HG02610 (cell line): ENCODE data around the gene PLA2G4E.

Experiments used
- ATAC-seq: cut with Tn5 transposase; IDR thresholded peaks from one replicate; pipeline ENCODE4 v1.9.1; 2021; ENCODE audit warnings: mild to moderate bottlenecking, moderate library complexity; ENCODE audit not compliant: unreplicated experiment

The PLA2G4E gene

GRCh38 chr15:41981371-41982132, 39.3 kb downstream of the PLA2G4E start:
- no peak for ATAC-seq

DNA sequence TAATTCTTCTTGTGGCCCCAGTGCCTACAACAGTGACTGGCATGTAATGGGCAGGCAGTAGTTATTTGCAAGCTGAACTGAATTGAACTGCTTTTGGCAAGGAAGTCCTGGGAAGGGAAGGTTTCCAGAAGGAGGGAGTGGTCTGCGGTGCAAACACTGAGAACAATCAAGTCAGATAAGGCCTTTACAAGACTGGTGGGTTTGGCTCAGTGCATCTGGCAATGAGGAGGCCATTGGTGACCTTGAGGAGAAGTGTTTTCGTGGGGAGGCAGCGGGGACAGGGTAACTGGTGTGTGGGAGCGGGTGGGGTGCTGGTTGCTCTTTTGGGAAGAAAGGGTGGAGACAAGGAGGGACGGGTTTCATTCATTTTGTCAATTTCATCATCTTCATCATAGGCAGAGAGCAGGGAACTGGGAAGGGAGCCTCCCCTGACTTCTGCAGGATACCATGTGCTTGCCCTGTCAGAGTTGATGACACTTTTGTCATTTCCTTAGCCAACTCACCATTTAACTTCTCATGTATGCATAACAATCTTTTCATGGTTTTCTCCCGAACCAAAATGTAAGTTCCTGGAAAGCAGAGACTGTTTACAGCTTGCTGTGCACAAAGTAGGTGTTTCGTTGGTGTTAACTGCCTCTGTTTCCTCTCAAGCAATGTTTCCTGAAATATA, 40.1 kb downstream of the PLA2G4E start:
- no peak for ATAC-seq

GRCh38 chr15:41979493-41980266, 41.2 kb downstream of the PLA2G4E start:
- ATAC-seq, result no peak

DNA sequence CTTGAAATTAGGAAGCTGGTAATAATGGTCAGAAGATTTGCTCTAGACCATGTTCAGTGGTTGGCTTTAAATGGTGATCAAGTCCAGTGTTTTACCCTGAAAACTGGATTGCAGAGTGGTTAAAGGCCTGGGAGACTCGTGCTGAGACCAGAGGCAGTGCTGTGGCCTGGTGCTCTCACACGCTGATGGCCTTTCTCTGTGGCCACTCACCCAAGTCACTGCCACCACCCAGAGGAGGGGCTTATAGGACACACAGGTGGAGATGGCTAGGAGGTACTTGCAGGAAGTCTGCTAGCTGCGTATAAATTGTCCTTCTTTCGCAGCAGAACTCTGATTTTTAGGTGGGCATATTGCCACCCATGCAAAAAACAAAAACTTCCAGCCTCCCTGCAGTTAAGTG, 42.3 kb downstream of the PLA2G4E start:
- no peak for ATAC-seq

DNA sequence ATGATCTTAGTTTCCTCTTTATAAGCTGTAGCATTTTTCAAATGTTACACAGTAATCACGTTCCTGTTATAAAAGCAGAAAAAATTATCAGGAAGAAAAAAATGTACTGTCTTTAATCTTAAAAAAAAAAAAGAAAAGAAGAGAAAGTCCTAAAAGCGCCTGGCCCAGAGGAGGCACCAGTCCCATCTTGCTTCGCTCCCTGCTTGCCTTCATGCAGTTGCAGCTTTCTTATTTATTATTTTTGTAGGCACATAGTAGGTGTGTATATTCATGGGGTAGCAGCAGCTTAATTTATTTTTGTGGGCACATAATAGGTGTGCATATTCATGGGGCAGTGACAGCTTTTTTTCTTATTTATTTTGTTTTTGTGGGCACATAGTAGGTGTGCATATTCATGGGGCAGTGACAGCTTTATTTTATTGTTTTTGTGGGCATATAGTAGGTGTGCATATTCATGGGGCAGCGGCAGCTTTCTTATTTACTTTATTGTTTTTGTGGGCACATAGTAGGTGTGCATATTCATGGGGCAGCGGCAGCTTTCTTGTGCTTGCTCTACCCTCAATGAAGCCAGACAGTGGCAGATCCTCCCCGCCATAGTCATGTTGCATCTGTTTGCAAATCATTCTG, 43.0 kb downstream of the PLA2G4E start:
- no peak for ATAC-seq

DNA sequence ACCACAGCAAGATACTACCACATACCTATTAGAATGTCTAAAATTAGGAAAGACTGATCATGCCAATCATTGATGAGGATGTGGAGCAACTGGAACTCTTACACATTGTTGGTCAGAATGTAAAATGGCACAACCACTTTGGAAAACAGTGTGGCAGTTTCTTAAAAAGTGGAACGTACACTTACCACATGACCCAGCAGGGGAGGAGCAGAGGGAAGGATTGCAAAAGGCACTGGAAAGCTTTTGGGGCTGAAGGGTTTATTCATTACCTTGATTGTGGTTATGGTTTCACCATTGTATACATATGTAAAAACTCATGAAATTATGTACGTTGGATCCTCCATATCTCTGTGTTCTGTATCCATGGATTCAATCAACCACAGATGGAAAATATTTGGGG, 45.2 kb downstream of the PLA2G4E start:
- ATAC-seq, result no peak

GRCh38 chr15:41974041-41974440, 46.8 kb downstream of the PLA2G4E start:
- ATAC-seq, result no peak

- ATAC-seq, result peak; percentile 74
Observed at GRCh38 chr15:41972253-41973242, 48.3 kb downstream of the PLA2G4E start, which contains the start of gene EHD4. EHD4 (minus strand) TSS chr15:41972557; CDS start chr15:41972494, 63 bp downstream.

DNA sequence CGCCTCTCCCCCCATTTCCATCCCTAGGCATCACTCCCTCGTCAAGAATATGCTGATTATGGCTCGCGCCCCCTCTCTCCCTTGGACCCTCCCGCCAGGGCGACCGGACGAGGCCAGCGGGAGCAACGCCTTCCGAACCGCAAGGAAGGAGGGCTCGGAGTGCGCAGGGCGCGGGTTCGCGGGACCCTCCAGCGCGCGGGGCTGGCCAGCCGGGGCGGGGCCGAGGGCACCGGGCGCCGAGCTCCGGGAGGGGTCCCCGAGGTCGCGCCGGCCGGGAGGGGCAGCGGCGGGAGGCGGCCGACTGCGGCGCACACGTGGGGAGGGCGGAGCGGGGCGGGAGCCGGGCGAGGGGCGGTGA, 49.0 kb downstream of the PLA2G4E start:
- peak; percentile 7 for ATAC-seq

GRCh38 chr15:41971089-41971894, 49.5 kb downstream of the PLA2G4E start:
- peak; percentile 52 for ATAC-seq

- ATAC-seq, result no peak
Observed at GRCh38 chr15:41970456-41970855, 50.4 kb downstream of the PLA2G4E start.

DNA sequence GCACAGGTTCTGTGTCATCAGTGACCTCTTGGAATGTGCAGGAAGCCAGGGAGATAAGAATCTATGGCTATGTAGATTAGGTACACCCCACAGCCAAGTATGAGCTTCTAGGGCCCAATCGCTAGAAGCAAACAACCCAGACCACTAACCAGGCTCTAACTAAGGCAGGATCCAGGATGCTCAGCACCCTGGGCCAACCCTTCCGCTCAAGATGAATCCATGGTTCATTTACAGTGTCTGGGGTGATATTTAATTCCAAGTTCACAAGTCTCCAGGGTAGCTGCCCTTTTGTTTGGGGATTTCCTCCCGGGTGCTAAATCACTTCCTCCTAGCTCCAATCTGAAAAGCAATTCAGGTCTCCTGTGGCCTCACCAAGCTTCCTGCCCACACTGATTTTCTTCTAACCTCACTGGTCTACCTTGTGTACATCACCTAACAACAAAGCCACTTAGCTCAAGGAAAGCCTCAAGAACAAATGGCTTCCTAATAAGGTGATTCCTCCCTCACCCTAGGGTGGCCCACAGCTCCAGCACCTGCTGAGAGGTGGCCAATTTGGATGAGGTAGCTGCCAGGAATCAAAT, 50.9 kb downstream of the PLA2G4E start:
- peak; percentile 26 for ATAC-seq

GRCh38 chr15:41968701-41969100, 52.1 kb downstream of the PLA2G4E start:
- ATAC-seq, result no peak

- ATAC-seq, result no peak
Observed at GRCh38 chr15:41967506-41968206, 53.2 kb downstream of the PLA2G4E start.

GRCh38 chr15:41966920-41967465, 53.8 kb downstream of the PLA2G4E start:
- no peak for ATAC-seq

DNA sequence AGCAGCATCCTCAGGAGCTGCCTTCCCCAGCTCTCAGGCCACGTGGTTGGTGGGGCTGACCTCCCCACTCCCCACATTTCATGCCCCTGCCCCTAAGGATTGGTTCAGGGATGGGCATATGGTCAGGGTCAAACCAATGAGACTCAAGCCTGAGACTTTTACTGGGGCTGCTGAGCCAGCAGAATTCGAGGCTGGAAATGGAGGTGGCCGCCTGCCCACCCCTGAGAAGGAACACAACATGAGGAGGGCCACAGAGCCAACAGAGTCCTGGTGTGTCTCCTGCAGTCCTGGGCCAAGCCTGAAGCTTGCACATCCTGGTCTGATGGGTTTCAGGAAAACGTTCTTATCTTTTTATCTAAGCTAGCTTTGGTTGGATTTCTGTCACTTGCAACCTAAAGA, 54.4 kb downstream of the PLA2G4E start:
- no peak for ATAC-seq

DNA sequence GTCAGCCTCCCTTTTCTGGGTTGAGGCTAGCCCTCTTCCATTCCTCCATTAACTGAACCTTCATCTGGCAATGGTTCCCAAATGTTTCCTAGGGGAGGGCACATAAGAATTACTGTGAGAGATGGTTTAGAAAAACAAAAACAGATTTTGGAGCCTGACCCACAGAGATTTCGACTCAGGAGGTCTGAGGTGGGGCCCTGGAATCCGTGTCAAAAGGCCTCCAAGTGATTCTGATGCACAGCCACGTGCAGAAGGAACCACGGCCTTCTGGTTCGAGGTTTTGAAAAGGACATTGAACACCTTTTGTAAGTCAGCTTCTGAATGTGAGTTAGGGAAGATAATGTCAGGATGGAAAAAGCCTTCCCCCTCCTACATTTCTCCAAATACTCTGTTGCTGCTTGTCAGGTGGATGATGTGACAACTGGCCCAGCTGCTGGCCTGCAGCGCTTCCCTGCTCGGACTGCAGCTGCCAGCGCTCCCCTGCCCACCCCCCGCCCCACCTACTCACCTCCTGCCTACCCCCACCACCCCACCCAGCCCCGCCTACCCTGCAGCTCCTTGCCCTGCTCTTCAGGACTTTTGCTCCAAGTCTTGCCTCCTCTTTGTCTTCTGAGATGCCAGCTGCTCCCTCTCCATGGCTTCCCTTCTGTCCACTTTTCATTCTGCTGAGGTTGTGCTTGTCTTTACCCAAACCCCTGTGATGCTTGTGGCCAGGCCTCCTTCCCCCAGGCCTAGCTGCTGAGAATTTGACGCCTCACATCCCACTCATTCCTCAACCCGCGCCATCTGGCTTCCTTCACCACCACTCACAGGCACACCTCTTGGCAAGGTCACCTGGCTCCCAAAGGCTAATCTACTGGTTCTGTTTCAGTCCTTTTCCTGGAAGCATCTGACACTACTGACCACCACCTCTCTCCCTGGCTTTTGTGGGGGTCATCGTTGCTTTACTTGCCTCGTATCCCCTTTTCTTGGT, 55.1 kb downstream of the PLA2G4E start:
- ATAC-seq, result no peak
